ENCODE data around the gene M1AP.

The M1AP gene

DNA sequence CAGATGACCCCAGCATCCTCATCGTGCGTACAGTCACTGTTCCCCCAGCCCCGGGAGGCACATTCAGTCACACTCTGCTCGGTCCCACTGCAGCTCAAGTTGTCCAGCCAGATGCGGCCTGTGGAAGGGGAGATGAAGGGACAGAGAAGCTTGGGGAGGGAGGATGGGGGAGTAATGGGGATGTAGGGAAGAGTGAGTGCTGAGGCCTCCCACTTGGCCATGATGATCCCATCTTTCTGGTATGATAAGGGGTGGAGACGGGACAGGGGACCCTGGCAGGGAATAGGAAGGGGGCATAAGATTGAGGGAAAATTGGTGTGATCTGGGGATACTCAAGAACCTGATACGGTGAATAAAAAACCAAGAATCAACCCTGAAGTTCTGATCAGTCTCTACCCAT, 97.9 kb downstream of the M1AP start:
- DNase-seq (ENCODE audit: low read depth) = no peak
- TF ChIP-seq, protein P1, sequence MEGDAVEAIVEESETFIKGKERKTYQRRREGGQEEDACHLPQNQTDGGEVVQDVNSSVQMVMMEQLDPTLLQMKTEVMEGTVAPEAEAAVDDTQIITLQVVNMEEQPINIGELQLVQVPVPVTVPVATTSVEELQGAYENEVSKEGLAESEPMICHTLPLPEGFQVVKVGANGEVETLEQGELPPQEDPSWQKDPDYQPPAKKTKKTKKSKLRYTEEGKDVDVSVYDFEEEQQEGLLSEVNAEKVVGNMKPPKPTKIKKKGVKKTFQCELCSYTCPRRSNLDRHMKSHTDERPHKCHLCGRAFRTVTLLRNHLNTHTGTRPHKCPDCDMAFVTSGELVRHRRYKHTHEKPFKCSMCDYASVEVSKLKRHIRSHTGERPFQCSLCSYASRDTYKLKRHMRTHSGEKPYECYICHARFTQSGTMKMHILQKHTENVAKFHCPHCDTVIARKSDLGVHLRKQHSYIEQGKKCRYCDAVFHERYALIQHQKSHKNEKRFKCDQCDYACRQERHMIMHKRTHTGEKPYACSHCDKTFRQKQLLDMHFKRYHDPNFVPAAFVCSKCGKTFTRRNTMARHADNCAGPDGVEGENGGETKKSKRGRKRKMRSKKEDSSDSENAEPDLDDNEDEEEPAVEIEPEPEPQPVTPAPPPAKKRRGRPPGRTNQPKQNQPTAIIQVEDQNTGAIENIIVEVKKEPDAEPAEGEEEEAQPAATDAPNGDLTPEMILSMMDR (IDR thresholded peaks at IDR 0.05; ENCODE audit: insufficient read depth, low read depth, low read length, missing control alignments) = no peak
- H3K4me3 ChIP-seq (ENCODE audit: low read length) = no peak overlapping the region

DNA sequence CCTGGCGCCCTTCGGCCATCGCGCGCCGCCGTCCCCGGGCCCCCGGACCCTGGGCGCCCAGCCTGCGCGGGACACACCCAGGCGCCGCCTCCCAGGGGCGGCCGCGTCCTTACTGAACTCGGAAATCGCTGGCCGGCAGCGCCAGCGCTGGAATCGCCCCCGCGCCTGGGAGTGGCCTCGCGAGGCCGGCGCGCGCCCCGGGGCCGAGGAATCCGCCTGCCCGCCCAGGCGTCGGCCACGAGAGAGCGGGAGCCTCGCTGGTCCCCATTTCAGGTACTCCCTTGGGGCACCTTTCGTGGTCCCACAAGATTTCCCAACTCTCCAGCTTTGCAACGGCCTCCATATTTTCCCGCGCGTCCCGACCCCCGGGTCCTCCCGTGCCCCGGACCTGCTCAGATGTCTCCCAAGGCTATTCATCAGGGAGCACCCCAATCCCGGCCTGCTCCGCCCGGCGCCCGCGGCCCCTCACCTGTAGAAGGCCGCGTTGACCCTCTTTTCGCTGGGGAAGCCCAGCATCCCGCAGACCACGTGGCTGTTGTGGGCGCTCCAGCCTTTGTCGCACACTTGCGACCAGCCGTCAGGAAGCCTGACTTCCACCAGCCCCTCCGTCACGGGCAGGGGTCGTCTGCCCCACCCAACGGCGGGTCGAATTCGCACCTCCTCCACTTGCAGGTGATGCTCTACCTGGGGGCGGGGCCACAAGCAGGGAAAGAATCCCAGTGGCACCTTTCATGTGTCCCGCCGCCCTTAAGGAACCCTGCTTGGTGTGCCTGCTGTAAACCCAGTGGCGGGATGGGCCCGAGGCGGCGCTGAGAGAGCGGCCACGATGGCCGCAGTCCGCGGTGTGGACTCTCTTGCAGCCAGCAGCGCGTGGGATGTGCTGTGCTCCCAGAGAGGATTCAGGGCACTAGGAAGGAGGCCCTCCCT, 99.0 kb downstream of the M1AP start:
- TF ChIP-seq, protein P1 (IDR thresholded peaks at IDR 0.05; ENCODE audit: insufficient read depth, low read depth, low read length, missing control alignments) = no peak
- H3K4me3 ChIP-seq (ENCODE audit: low read length) = peak overlapping the region; percentile 51
- peak; percentile 58 for DNase-seq (ENCODE audit: low read depth)

DNA sequence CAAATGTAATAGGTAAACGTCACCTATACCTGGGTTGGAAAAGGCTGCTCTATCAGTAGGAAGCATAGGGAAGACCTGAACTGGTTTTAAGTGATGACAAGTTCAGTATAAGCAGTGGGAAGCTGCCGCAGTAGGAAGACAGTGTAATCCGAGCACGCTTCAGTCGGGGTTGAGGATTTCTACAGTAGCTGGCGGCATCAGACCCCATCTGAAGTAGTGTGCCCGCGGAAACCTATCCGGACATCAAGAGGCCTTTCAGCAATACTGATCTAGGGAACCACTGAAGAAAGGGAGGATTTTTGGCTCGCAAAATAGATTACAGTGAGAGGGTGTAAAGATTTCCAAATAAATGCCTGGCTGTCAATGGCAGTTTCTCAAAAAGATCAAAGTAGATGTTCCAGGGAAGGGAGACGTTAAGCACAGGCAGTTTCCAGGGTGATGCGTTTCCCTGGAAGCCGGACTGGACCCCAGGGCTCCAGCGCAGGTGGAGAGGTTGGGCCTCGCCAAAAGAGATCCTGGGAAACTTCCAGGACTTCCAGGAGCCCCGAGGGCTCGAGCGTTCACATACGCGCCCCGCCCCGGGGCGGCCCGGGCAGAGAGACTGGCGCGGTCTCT, 99.7 kb downstream of the M1AP start:
- DNase-seq (ENCODE audit: low read depth) = no peak
- TF ChIP-seq, protein P1 (IDR thresholded peaks at IDR 0.05; ENCODE audit: insufficient read depth, low read depth, low read length, missing control alignments) = no peak
- peak overlapping the region; percentile 51 for H3K4me3 ChIP-seq (ENCODE audit: low read length)

DNA sequence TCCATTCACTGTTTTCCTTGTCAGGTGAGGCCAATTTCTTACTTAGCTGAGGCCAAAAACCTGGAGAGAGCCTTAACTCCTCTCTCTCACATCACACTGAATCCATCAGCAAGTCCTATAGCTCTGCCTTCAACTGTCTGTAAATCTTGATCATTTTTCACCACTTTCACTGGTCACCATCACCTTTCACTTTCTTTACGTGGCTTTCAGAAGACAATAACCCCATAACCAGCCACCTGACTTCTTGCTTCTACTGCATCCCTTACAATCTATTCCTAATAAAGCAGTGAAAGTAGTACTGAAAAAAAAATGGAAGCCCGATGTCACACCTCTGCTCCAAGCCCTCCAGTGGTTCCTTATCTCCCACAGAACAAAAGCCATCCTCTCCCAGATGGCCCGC, 102.1 kb downstream of the M1AP start:
- TF ChIP-seq, protein P1 (IDR thresholded peaks at IDR 0.05; ENCODE audit: insufficient read depth, low read depth, low read length, missing control alignments) = no peak
- no peak overlapping the region for H3K4me3 ChIP-seq (ENCODE audit: low read length)
- no peak for DNase-seq (ENCODE audit: low read depth)

DNA sequence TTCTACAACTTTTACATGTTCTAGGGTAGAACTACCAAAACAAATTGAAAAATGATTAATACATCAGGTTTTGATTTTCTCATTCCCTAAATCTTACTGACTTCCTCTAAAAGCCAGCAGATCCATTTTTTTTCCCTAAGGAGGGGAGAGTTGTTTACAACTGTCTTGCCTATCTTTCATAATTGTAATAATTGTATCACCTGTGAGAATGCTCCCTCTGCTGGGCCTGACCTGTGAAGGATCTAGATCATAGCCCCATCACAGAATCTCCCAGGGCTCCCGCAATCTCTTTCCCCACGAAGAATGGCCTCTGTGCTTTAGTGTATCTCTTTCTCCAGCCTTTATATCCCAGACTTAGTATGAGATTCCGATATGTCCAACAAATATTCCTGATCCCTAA, 103.5 kb downstream of the M1AP start:
- TF ChIP-seq, protein P1 (IDR thresholded peaks at IDR 0.05; ENCODE audit: insufficient read depth, low read depth, low read length, missing control alignments) = peak; percentile 55
- no peak overlapping the region for H3K4me3 ChIP-seq (ENCODE audit: low read length)
- DNase-seq (ENCODE audit: low read depth) = peak; percentile 46

DNA sequence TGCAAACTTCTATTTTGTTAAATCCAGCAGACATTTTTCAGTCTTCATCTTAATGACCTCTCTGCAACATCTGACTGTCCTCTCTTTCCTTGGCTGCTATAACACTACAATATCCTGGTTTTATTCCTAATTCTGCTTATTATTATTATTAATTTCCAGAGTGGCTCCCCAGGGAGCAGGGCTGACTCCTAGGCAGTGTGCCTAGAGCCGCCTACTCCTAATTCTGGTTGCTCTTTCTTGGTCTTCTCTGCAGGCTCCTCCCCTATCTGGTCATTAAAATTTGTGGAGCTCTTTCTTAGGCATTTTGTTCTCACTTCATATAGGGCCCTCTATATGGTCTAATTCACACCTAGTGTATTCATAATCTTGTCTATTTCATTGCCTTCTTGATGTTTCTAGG, 105.2 kb downstream of the M1AP start:
- TF ChIP-seq, protein P1 (IDR thresholded peaks at IDR 0.05; ENCODE audit: insufficient read depth, low read depth, low read length, missing control alignments) = no peak
- no peak for DNase-seq (ENCODE audit: low read depth)
- no peak overlapping the region for H3K4me3 ChIP-seq (ENCODE audit: low read length)

Measured in epithelial cell of esophagus (primary cell).